KOPT-K1 (cell line): ENCODE results near the gene EMP2.
"Not testable (repeated sequence)": the region's sequence is repeated elsewhere in the genome, so short reads cannot be mapped to it uniquely, and the experiment has no call there.

Experiments used
- H3K27ac ChIP-seq: fragments of 200-600 bp; sonication (generic); 2 replicates; pipeline ENCODE4 v1.5.1; 2016; ENCODE audit warnings: antibody characterized with exemption, mild to moderate bottlenecking, low read depth, low read length; ENCODE audit not compliant: poor library complexity, severe bottlenecking
- H3K36me3 ChIP-seq: fragments of 200-600 bp; sonication (generic); 2 replicates; pipeline ENCODE4 v1.5.1; 2017; ENCODE audit warnings: antibody characterized with exemption, mild to moderate bottlenecking, low read length, moderate library complexity; ENCODE audit not compliant: insufficient read depth
- H3K9me3 ChIP-seq: fragments of 200-600 bp; sonication (generic); 2 replicates; pipeline ENCODE4 v1.5.1; 2017; ENCODE audit warnings: antibody characterized with exemption, low read length, mild to moderate bottlenecking; ENCODE audit not compliant: insufficient read depth, poor library complexity, severe bottlenecking

The EMP2 gene

DNA sequence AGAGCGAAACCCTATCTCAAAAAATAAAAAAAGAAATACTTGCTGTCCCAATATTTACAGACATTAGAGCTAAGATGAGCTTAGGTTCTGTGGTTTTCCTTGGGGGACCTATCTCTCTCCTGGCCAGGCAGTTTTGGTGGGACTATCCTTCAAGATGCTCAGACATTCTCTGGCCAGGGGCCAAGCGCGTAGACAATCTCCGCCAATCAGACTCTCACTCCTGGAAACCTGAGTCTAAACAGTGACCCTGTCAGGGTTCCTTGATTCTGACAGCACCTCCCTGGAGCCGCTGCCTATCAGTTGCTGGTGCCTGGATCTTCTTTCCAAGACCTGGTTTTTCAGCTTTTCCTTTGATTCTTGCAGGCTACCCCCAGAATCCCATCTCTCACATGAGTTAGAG is 45.6 kb downstream of the EMP2 start:
- H3K36me3 ChIP-seq, result no peaks in the 10 kb centered on the region
- no peak overlapping the region for H3K27ac ChIP-seq
- H3K9me3 ChIP-seq, result no peaks in the 10 kb centered on the region

DNA sequence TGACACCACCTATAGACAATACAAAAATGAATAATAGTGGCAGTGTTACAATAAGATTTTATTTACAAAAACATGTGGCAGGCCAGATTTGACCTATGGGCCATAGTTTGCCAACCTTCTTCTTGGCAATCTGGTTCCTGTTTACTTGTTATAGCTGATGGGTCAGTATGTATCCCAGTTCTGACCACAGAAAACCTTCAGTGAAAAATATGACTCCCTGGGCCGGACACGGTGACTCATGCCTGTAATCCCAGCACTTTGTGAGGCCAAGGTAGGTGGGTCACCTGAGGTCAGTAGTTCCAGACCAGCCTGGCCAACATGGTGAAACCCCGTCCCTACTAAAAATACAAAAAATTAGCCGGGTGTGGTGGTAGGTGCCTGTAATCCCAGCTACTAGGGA is 46.8 kb downstream of the EMP2 start:
- not testable (repeated sequence) for H3K27ac ChIP-seq, H3K36me3 ChIP-seq, H3K9me3 ChIP-seq

DNA sequence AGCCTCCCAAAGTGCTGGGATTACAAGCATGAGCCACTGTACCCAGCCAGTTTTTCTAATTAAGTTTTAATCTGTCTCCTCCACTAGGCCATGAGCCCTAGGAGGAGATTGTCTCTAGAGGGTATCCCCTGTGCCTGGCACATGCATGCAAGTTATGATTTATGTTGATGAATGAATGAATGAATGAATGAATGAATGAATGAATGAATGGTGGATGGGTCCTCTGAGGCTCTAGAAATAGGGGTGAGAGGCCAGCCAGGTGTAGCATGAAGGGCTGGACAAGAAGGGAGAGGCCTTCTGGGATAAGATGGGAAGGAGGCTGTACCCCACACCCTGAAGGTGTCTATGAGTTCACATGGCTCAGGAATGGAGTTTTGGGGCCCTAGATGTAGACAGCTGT is 48.8 kb downstream of the EMP2 start:
- Histone ChIP-seq H3K9me3 (no peaks in the 10 kb centered on the region), H3K27ac (no peak overlapping the region), H3K36me3 (no peaks in the 10 kb centered on the region)

DNA sequence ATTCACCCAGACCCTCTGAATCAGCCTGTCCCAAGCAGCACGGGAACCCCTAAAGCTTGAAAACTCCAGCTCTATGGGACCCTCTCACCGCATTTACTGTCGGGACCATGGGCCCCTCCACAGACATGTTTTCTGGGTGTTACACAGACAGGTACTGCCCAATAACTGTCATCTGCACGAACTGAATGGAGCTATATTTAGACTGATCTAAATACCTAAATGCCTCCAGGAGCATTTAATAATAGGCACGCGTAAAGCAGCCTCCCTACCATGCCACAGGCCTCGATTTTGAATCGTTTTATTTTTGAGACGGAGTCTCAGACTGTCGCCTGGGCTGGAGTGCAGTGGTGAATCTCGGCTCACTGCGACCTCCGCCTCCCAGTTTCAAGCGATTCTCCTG is 49.7 kb downstream of the EMP2 start:
- Histone ChIP-seq H3K9me3 (no peaks in the 10 kb centered on the region), H3K27ac (no peak overlapping the region), H3K36me3 (no peaks in the 10 kb centered on the region)

GRCh38 chr16:10529895-10530669 is 50.3 kb downstream of the EMP2 start:
- no peaks in the 10 kb centered on the region for H3K36me3 ChIP-seq

DNA sequence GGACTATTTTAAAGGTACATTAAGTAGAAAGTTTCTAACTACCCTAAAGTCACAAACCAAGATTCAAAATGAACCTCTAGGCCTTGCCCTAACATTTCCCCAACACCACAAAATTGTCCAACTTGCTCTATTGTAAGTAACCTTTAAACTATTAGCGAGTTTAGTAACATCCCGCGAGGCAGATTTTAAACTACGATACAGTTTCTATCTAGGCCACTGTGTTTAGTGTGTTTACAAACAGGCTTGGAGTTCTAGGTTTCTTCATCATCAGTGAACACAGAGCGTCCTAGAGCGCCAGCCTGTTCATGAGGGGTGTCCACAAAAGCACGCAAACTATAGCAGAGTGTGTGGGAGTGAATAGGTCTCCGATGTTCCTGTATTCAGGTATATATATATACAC is 51.8 kb downstream of the EMP2 start:
- Histone ChIP-seq H3K9me3 (no peaks in the 10 kb centered on the region), H3K36me3 (no peaks in the 10 kb centered on the region), H3K27ac (no peak overlapping the region)

More at GRCh38 chr16:10529895-10530669, 50.3 kb downstream of the EMP2 start:
- H3K9me3 ChIP-seq, result no peaks in the 10 kb centered on the region
- no peak overlapping the region for H3K27ac ChIP-seq

- H3K9me3 ChIP-seq, result no peaks in the 10 kb centered on the region
- H3K36me3 ChIP-seq, result no peaks in the 10 kb centered on the region
- no peak overlapping the region for H3K27ac ChIP-seq
Observed at GRCh38 chr16:10526962-10527361, 53.4 kb downstream of the EMP2 start.

DNA sequence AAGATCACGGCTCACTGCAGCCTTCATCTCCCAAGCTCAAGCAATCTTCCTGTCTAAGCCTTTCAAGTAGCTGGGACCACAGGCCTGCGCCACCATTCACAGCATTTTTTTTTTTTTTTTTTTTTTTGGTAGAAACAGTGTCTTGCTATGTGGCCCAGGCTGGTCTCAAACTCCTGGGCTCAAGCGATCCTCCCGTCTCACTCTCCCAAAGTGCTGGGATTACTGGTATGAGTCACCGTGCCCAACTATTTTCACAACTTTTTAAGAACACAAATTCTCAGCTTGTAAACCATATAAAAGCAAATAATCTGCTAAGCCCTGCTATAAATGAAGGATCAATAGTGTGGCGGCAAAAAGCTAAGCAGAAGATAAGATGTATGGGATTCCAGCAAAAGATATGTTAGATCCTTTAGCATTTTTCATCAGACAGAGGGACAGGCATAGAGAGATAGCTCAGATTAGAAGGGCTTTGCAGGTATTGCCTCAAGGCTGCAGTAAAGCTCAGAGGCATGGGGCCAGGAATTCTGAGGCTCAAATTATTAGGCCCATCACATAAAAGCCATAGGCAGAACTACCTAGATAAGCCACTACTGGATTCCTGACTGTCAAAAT is 55.1 kb downstream of the EMP2 start:
- H3K36me3 ChIP-seq, result no peaks in the 10 kb centered on the region
- no peaks in the 10 kb centered on the region for H3K9me3 ChIP-seq
- no peak overlapping the region for H3K27ac ChIP-seq

DNA sequence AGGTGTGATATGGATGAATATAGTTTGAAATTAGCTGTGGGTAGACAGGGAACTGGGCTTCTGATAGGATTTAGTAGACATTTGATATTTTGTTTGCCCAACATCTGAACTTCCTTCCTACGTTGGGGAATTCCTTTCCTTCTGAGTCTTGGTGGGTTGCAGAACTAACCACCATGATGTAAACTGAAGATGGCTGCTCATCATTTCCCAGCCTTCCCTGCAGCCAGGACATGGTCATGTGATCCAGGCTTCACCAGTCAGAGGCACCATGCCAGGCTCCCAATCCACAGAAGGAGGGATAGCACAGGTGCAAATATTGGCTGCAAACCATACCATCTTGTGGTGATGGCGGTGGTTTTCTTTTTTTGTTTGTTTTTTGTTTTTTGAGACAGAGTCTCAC is 57.4 kb downstream of the EMP2 start:
- Histone ChIP-seq H3K36me3 (no peaks in the 10 kb centered on the region), H3K27ac (no peak overlapping the region), H3K9me3 (no peaks in the 10 kb centered on the region)

- Histone ChIP-seq H3K9me3 (no peaks in the 10 kb centered on the region), H3K27ac (no peak overlapping the region), H3K36me3 (no peaks in the 10 kb centered on the region)
Observed at GRCh38 chr16:10521681-10522274, 58.6 kb downstream of the EMP2 start.

- no peak overlapping the region for H3K27ac ChIP-seq
Observed at GRCh38 chr16:10520869-10521578, 59.4 kb downstream of the EMP2 start.

DNA sequence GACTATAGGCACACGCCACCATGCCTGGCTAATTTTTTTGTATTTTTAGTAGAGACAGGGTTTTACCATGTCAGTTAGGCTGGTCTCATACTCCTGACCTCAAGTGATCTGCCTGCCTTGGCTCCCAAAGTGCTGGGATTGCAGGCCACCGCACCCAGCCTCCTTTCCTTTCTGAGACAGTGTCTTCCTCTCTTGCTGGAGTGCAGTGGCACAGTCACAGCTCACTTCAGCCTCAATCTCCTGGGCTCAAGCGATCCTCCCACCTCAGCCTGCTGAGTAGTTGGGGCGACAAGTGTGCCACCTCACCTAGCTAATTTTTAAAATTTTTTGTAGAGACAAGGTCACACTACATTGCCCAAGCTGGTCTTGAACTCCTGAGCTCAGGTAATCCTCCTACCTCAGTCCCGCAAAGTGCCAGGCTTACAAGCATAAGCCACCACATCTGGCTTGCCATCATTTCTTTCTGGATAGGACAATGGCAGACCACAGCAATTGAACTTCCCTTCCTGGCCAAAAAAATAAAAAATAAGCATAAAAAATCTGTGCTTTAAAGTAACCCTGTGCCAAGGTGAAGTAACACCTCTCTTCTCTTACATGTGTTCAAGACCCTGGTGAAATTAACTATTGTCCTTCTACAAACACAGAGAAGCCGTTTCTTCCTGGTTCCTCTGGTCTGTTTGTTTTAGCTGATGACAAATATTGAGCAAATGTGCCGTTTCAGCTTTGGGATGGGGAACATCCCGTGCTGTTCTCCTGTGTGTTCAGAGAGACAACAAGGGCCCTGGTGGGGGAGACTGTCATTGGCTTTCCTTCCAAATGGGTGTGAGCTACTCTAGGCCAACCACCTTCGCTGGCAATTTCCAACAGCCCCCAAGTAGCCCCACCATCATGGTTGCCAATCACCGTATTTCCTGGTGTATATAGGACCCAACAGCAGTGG is 60.2 kb downstream of the EMP2 start:
- no peak overlapping the region for H3K27ac ChIP-seq

More at GRCh38 chr16:10520869-10521578, 59.4 kb downstream of the EMP2 start:
- H3K9me3 ChIP-seq, result no peaks in the 10 kb centered on the region
- H3K36me3 ChIP-seq, result no peaks in the 10 kb centered on the region

GRCh38 chr16:10519297-10519696 is 61.1 kb downstream of the EMP2 start:
- no peak overlapping the region for H3K27ac ChIP-seq
- no peaks in the 10 kb centered on the region for H3K36me3 ChIP-seq
- H3K9me3 ChIP-seq, result no peaks in the 10 kb centered on the region

More for the DNA sequence above, 60.2 kb downstream of the EMP2 start:
- no peaks in the 10 kb centered on the region for H3K9me3 ChIP-seq
- H3K36me3 ChIP-seq, result no peaks in the 10 kb centered on the region

GRCh38 chr16:10518479-10519041 is 61.8 kb downstream of the EMP2 start:
- Histone ChIP-seq H3K9me3 (no peaks in the 10 kb centered on the region), H3K36me3 (no peaks in the 10 kb centered on the region), H3K27ac (no peak overlapping the region)
